Sigmoid colon (tissue), 3 donors: ENCODE measurements around the gene SULT2B1.

Experiments used
- CTCF ChIP-seq, 4 experiments: fragments of 450-650 bp in 3 of 4; fragments of 200-600 bp in 1 of 4; IDR thresholded peaks; one replicate each; pipeline ENCODE4 v1.5.1; 2016 to 2019; ENCODE audit warnings: antibody characterized with exemption in 4 of 4, mild to moderate bottlenecking in 3 of 4, moderate library complexity in 2 of 4
- POLR2A ChIP-seq, 2 donors: fragments of 450-650 bp; IDR thresholded peaks; one replicate each; pipeline ENCODE4 v1.6.1; 2016; ENCODE audit warnings: antibody characterized with exemption in 2 of 2, mild to moderate bottlenecking in 2 of 2, moderate library complexity in 2 of 2

- TF ChIP-seq CTCF (IDR thresholded peaks at IDR 0.05) = no peak
- peak in 1 of 2 donors; percentile 11 for TF ChIP-seq POLR2A (IDR thresholded peaks at IDR 0.05)
Observed at GRCh38 chr19:48624791-48625723, 73.1 kb downstream of the SULT2B1 start.
